Measurements from ENCODE around the gene TSKS.
A peak's percentile ranks its signal among the peaks of the same experiment; 100 is the strongest.

The TSKS gene

DNA sequence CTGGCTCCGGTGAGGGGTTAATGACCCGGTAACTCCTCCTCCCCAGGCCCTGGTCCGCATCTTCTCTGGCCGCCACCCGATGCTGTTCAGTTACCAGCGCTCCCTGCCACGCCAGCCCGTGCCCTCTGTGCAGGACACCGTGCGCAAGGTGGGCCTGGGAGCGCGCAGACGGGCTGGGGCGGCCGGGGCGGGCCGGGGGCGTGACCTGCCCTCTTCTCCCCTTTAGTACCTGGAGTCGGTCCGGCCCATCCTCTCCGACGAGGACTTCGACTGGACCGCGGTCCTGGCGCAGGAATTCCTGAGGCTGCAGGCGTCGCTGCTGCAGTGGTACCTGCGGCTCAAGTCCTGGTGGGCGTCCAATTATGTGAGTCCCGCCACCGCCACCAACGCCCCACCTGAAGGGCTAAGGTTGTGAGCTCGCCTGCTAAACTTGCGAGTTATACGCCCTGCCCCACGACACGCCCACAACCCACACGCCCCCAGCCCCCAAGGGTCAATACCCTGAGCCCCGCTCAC is 61.8 kb downstream of the TSKS start:
- no peaks in the 10 kb centered on the region for H3K36me3 ChIP-seq (ENCODE audit: control insufficient read depth in 2 of 2, insufficient read depth in 2 of 2, low read length in 2 of 2)
- no peak overlapping the region for H3K9ac ChIP-seq (ENCODE audit: low read depth in 1 of 2, low read length in 2 of 2)
- H3K4me1 ChIP-seq (ENCODE audit: control insufficient read depth in 2 of 2, insufficient read depth in 2 of 2, low read length in 2 of 2) = no peaks in the 10 kb centered on the region
- no peaks in the 10 kb centered on the region for H3K9me3 ChIP-seq (ENCODE audit: control insufficient read depth in 2 of 2, low read length in 2 of 2)
- H3K4me3 ChIP-seq (ENCODE audit: low read length in 2 of 2) = no peak overlapping the region
- H3K27ac ChIP-seq (ENCODE audit: low read depth in 2 of 2, low read length in 2 of 2) = no peak overlapping the region
- no peaks in the 10 kb centered on the region for H3K27me3 ChIP-seq (ENCODE audit: control insufficient read depth in 2 of 2, insufficient read depth in 2 of 2, low read length in 2 of 2)

DNA sequence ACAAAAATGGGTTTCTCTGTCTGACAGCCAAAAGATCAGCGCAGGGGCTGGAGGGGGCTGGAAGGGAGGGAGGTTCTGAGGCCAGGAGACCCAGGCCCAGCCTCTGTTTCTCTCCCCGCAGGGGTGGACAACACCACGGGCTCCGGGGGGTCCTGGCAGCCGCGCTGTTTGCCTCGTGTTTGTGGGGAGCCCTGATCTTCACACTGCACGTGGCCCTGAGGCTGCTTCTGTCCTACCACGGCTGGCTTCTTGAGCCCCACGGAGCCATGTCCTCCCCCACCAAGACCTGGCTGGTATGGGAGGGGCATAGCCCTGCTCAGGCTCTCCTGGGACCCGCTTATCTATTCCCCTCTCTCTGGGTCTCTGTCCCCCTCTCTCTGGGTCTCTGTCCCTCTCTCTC is 62.5 kb downstream of the TSKS start:
- no peaks in the 10 kb centered on the region for H3K9me3 ChIP-seq (ENCODE audit: control insufficient read depth in 2 of 2, low read length in 2 of 2)
- H3K27me3 ChIP-seq (ENCODE audit: control insufficient read depth in 2 of 2, insufficient read depth in 2 of 2, low read length in 2 of 2) = no peaks in the 10 kb centered on the region
- H3K27ac ChIP-seq (ENCODE audit: low read depth in 2 of 2, low read length in 2 of 2) = no peak overlapping the region
- no peaks in the 10 kb centered on the region for H3K4me1 ChIP-seq (ENCODE audit: control insufficient read depth in 2 of 2, insufficient read depth in 2 of 2, low read length in 2 of 2)
- H3K4me3 ChIP-seq (ENCODE audit: low read length in 2 of 2) = no peak overlapping the region
- no peaks in the 10 kb centered on the region for H3K36me3 ChIP-seq (ENCODE audit: control insufficient read depth in 2 of 2, insufficient read depth in 2 of 2, low read length in 2 of 2)
- H3K9ac ChIP-seq (ENCODE audit: low read depth in 1 of 2, low read length in 2 of 2) = no peak overlapping the region

DNA sequence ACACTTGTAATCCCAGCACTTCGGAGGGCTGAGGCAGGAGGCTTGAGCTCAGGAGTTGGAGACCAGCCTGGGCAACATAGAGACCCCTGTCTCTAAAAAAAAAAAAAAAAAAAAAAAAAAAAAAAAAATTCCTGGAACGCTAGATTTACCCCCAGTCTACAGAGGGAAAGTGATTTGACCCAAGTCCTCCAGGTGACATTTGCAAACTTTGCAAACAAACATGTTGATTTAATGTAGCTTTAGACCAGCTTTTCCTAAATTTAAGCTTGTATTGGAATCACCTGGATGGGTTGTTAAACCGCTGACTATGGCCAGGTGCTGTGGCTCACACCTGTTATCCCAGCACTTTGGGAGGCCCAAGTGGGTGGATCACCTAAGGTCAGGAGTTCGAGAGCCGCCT is 63.7 kb downstream of the TSKS start:
- H3K9ac ChIP-seq (ENCODE audit: low read depth in 1 of 2, low read length in 2 of 2) = no peak overlapping the region
- H3K36me3 ChIP-seq (ENCODE audit: control insufficient read depth in 2 of 2, insufficient read depth in 2 of 2, low read length in 2 of 2) = no peaks in the 10 kb centered on the region
- no peak overlapping the region for H3K4me3 ChIP-seq (ENCODE audit: low read length in 2 of 2)
- H3K9me3 ChIP-seq (ENCODE audit: control insufficient read depth in 2 of 2, low read length in 2 of 2) = no peaks in the 10 kb centered on the region
- no peaks in the 10 kb centered on the region for H3K27me3 ChIP-seq (ENCODE audit: control insufficient read depth in 2 of 2, insufficient read depth in 2 of 2, low read length in 2 of 2)
- no peaks in the 10 kb centered on the region for H3K4me1 ChIP-seq (ENCODE audit: control insufficient read depth in 2 of 2, insufficient read depth in 2 of 2, low read length in 2 of 2)
- no peak overlapping the region for H3K27ac ChIP-seq (ENCODE audit: low read depth in 2 of 2, low read length in 2 of 2)

DNA sequence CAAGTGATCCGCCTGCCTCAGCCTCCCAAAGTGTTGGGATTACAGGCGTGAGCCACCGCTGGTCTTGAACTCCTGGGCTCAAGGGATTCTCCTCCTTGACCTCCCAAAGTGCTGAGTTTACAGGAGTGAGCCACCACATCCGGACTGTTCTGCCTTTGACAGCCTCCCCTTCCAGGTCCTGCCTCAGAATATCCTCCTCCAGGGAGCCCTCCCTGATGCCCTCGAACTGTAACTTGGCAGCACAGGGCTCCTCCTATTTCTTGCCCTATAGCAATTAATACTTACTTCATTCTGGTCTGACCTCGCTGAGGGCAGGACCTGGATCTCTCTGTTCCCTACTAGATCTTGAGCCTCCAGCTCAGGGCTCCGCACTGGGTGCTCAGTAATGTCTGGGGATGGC is 66.2 kb downstream of the TSKS start:
- H3K9ac ChIP-seq (ENCODE audit: low read depth in 1 of 2, low read length in 2 of 2) = no peak overlapping the region
- H3K36me3 ChIP-seq (ENCODE audit: control insufficient read depth in 2 of 2, insufficient read depth in 2 of 2, low read length in 2 of 2) = no peaks in the 10 kb centered on the region
- no peak overlapping the region for H3K27ac ChIP-seq (ENCODE audit: low read depth in 2 of 2, low read length in 2 of 2)
- H3K4me1 ChIP-seq (ENCODE audit: control insufficient read depth in 2 of 2, insufficient read depth in 2 of 2, low read length in 2 of 2) = no peaks in the 10 kb centered on the region
- peaks cover 0 to 4% of the 10 kb centered on the region in 2 donors for H3K27me3 ChIP-seq (ENCODE audit: control insufficient read depth in 2 of 2, insufficient read depth in 2 of 2, low read length in 2 of 2)
- H3K4me3 ChIP-seq (ENCODE audit: low read length in 2 of 2) = no peak overlapping the region
- H3K9me3 ChIP-seq (ENCODE audit: control insufficient read depth in 2 of 2, low read length in 2 of 2) = no peaks in the 10 kb centered on the region

DNA sequence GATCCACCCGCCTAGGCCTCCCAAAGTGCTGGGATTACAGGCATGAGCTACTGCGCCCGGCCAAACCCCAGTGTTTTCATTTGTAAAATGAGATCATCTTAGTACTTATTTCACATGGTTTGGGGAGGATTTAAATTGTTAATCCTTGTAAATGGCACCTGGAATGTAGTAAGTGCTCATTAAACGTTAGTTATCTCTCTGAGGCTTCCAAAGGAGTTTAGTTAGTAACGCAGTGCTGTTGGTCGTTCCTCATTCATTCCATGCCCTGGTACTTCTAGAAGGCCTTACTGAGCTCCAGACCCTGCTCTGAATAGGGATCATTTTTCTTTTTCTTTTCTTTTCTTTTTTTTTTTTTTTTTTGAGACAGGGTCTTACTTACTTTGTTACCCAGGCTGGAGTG is 67.0 kb downstream of the TSKS start:
- no peak overlapping the region for H3K9ac ChIP-seq (ENCODE audit: low read depth in 1 of 2, low read length in 2 of 2)
- peaks cover 7 to 10% of the 10 kb centered on the region in 2 donors for H3K27me3 ChIP-seq (ENCODE audit: control insufficient read depth in 2 of 2, insufficient read depth in 2 of 2, low read length in 2 of 2)
- H3K4me3 ChIP-seq (ENCODE audit: low read length in 2 of 2) = no peak overlapping the region
- H3K4me1 ChIP-seq (ENCODE audit: control insufficient read depth in 2 of 2, insufficient read depth in 2 of 2, low read length in 2 of 2) = no peaks in the 10 kb centered on the region
- no peak overlapping the region for H3K27ac ChIP-seq (ENCODE audit: low read depth in 2 of 2, low read length in 2 of 2)
- no peaks in the 10 kb centered on the region for H3K9me3 ChIP-seq (ENCODE audit: control insufficient read depth in 2 of 2, low read length in 2 of 2)
- no peaks in the 10 kb centered on the region for H3K36me3 ChIP-seq (ENCODE audit: control insufficient read depth in 2 of 2, insufficient read depth in 2 of 2, low read length in 2 of 2)

DNA sequence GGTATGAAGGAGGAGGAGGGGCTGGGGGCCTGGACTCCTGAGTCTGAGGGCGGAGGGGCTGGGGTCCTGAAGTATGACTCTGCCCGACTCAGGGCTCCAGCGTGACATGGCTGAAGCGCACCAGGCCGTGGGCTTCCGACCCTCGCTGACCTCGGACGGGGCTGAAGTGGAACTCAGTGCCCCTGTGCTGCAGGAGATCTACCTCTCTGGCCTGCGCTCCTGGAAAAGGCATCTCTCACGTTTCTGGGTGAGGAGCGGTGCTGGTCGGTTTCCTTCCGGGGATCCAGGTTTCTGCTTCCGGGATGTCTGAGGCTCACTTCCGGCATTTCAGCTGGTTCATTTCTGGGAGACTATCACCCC is 71.0 kb downstream of the TSKS start:
- Histone ChIP-seq H3K4me1 (ENCODE audit: control insufficient read depth in 2 of 2, insufficient read depth in 2 of 2, low read length in 2 of 2) (peaks cover 13 to 14% of the 10 kb centered on the region in 2 donors), H3K9me3 (ENCODE audit: control insufficient read depth in 2 of 2, low read length in 2 of 2) (no peaks in the 10 kb centered on the region), H3K27me3 (ENCODE audit: control insufficient read depth in 2 of 2, insufficient read depth in 2 of 2, low read length in 2 of 2) (peaks cover 10 to 14% of the 10 kb centered on the region in 2 donors), H3K36me3 (ENCODE audit: control insufficient read depth in 2 of 2, insufficient read depth in 2 of 2, low read length in 2 of 2) (no peaks in the 10 kb centered on the region), H3K27ac (ENCODE audit: low read depth in 2 of 2, low read length in 2 of 2) (no peak overlapping the region), H3K4me3 (ENCODE audit: low read length in 2 of 2) (no peak overlapping the region), H3K9ac (ENCODE audit: low read depth in 1 of 2, low read length in 2 of 2) (no peak overlapping the region)

DNA sequence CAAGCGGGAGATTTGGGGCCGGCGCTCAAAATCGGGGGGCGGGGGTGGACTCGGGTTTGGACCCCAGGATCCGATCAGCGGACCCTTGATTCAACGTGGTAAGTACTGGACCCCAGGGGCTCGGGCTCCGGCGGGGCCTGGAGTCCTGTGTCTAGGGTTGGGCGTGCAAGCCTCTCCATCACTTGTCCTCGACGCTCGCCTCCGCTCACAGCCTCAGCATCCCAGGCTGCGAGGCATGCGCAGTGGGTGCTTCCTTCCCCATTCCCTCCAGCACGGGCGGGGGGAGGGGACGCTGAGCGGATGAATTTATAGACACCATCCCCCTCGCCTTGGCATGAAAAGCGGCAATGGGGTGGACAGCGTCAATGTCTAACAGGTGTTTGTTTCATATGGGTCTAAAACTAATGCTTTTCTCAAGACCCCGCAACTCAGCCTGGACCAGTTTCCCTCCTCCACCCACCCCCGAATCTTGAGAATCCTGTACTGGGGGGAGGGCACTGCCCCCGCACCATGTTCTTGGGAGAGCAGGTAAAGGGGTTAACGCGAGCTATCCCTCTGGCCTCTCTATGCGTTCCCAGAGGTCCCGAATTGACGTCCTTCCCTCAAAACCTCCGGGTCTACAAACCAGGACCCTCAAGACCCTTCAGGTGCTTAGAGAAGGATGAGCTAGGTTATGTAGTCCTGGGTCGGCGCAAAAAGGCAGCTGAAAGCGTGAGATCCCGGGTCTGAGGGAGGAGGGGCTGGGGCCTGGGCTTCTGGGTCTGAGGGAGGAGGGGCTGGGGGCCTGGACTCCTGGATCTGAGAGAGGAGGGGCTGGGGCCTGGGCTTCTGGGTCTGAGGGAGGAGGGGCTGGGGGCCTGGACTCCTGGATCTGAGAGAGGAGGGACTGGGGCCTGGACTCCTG is 71.6 kb downstream of the TSKS start:
- H3K36me3 ChIP-seq (ENCODE audit: control insufficient read depth in 2 of 2, insufficient read depth in 2 of 2, low read length in 2 of 2) = no peaks in the 10 kb centered on the region
- peaks cover 10 to 14% of the 10 kb centered on the region in 2 donors for H3K27me3 ChIP-seq (ENCODE audit: control insufficient read depth in 2 of 2, insufficient read depth in 2 of 2, low read length in 2 of 2)
- no peak overlapping the region for H3K9ac ChIP-seq (ENCODE audit: low read depth in 1 of 2, low read length in 2 of 2)
- peak overlapping the region in 1 of 2 donors; percentile 59 for H3K4me3 ChIP-seq (ENCODE audit: low read length in 2 of 2)
- no peaks in the 10 kb centered on the region for H3K9me3 ChIP-seq (ENCODE audit: control insufficient read depth in 2 of 2, low read length in 2 of 2)
- H3K27ac ChIP-seq (ENCODE audit: low read depth in 2 of 2, low read length in 2 of 2) = no peak overlapping the region
- peaks cover 13 to 14% of the 10 kb centered on the region in 2 donors for H3K4me1 ChIP-seq (ENCODE audit: control insufficient read depth in 2 of 2, insufficient read depth in 2 of 2, low read length in 2 of 2)

DNA sequence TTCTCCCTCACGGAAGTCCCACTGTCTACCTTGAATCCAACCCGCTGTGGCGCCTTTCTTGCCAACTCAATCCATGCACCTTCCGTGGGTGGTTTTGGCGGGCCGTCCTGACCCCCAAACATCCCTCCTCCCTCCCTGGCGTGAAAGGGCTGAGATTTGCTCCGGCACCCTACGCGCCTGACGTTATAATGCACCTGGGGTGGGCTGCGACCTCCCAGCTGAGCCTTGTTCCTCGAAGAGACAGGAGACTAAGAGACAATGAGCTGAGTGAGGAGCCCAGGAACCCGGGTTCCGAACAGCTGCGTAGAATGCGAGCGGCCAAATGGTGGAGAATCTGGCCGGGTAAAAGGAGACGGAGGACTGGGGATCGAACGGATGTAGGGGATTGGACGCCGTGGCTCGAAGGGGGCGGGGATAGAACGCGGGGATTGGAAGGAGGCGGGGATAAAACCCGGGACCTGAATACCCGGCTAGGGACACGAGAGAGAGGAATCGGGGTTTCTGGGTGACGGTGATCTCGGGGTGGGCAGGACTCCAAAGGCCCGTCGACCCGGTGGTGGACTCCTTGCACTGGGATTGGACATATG is 72.4 kb downstream of the TSKS start, which contains the start of gene CPT1C:
Gene CPT1C (plus strand): TSS at position 461 of the 587 bp plus-strand sequence. CDS start 1,137 bp downstream, outside the sequence.
- Histone ChIP-seq H3K27ac (ENCODE audit: low read depth in 2 of 2, low read length in 2 of 2) (peak within 1 kb of the TSS in 1 of 2 donors; percentile 17), H3K9me3 (ENCODE audit: control insufficient read depth in 2 of 2, low read length in 2 of 2) (no peaks in the 10 kb centered on the region), H3K4me3 (ENCODE audit: low read length in 2 of 2) (peak within 1 kb of the TSS; percentile 48 to 59), H3K36me3 (ENCODE audit: control insufficient read depth in 2 of 2, insufficient read depth in 2 of 2, low read length in 2 of 2) (peaks cover 6% of the 10 kb centered on the region in 2 donors), H3K9ac (ENCODE audit: low read depth in 1 of 2, low read length in 2 of 2) (peak within 1 kb of the TSS; percentile 17 to 41), H3K27me3 (ENCODE audit: control insufficient read depth in 2 of 2, insufficient read depth in 2 of 2, low read length in 2 of 2) (peaks cover 10 to 14% of the 10 kb centered on the region in 2 donors), H3K4me1 (ENCODE audit: control insufficient read depth in 2 of 2, insufficient read depth in 2 of 2, low read length in 2 of 2) (peaks cover 13 to 14% of the 10 kb centered on the region in 2 donors)

DNA sequence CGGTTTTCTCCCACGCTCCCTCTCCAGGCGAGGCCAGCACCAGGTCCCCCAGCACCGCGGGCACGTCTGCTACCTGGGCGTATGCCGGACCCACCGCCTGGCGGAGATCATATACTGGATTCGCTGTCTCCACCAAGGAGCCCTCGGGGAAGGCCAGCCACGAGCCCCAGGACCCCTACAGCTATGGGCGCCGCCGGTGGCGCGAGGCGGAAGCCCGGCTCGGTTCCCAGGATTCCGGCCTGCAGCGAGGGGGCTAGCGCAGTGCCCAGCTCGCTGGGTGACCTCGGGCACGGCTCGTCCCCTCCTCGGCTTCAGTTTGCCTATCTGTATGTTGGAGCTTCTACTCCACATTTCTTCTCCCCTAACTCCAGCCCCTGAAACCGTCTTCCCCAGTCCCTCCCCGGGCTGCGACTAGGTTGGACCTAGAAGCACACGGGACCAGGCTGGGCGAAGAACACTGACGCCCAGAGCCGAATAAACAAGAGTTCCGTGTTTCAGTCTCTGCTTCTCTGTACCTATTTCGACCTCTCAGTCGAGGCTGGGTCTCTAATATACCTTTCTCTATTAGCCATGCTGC is 72.9 kb downstream of the TSKS start:
- Histone ChIP-seq H3K4me1 (ENCODE audit: control insufficient read depth in 2 of 2, insufficient read depth in 2 of 2, low read length in 2 of 2) (peaks cover 13 to 14% of the 10 kb centered on the region in 2 donors), H3K9me3 (ENCODE audit: control insufficient read depth in 2 of 2, low read length in 2 of 2) (no peaks in the 10 kb centered on the region), H3K9ac (ENCODE audit: low read depth in 1 of 2, low read length in 2 of 2) (peak overlapping the region; percentile 17 to 41), H3K36me3 (ENCODE audit: control insufficient read depth in 2 of 2, insufficient read depth in 2 of 2, low read length in 2 of 2) (peaks cover 8 to 9% of the 10 kb centered on the region in 2 donors), H3K4me3 (ENCODE audit: low read length in 2 of 2) (peak overlapping the region; percentile 48 to 59), H3K27ac (ENCODE audit: low read depth in 2 of 2, low read length in 2 of 2) (peak overlapping the region in 1 of 2 donors; percentile 17), H3K27me3 (ENCODE audit: control insufficient read depth in 2 of 2, insufficient read depth in 2 of 2, low read length in 2 of 2) (peaks cover 10 to 14% of the 10 kb centered on the region in 2 donors)
